ENCODE results near the gene FXN. TPM values are rescaled to one million over a fixed set of nuclear protein-coding genes. Genes with fewer than 3 reads are reported as not detected.

Gene FXN
- total and polyA plus RNA-seq, 4 donors = 4.7 to 41.7 (median 23.9) TPM

GRCh38 chr9:69122082-69122548 is 86.6 kb downstream of the FXN start (continued):
- no peak for TF ChIP-seq MAX (IDR thresholded peaks at IDR 0.05)
- peak; percentile 70 for TF ChIP-seq TAF1 (conservative IDR thresholded peaks at IDR 0.05)

- no peaks in the 10 kb centered on the region for H3K36me3 ChIP-seq (ENCODE audit: control insufficient read depth in 4 of 4, insufficient read depth in 3 of 4, low read depth in 1 of 4, low read length in 3 of 4)
- peak overlapping the region; percentile 54 to 87 for H3K9ac ChIP-seq (ENCODE audit: low read depth in 1 of 2, low read length in 2 of 2)
- 20% methylated on average over 16 of the region's 16 CpGs for WGBS
- peaks cover 0 to 17% (median 7%) of the 10 kb centered on the region in 4 donors for H3K4me1 ChIP-seq (ENCODE audit: control insufficient read depth in 4 of 4, insufficient read depth in 4 of 4, low read length in 3 of 4)
- no peaks in the 10 kb centered on the region for H3K27me3 ChIP-seq (ENCODE audit: control insufficient read depth in 4 of 4, insufficient read depth in 4 of 4, low read length in 3 of 4)
- DNase-seq (ENCODE audit: low spot score) = no peak
- H3K4me3 ChIP-seq (ENCODE audit: low read depth in 1 of 3, low read length in 3 of 3) = peak overlapping the region; percentile 84 to 86 (median 84)
- no peak for TF ChIP-seq TAF1 (conservative IDR thresholded peaks at IDR 0.05)
- no peak for TF ChIP-seq GABPA (IDR thresholded peaks at IDR 0.05 in 1 of 2, conservative IDR thresholded peaks at IDR 0.05 in 1 of 2)
- TF ChIP-seq YY1 (IDR thresholded peaks at IDR 0.05) = no peak
- TF ChIP-seq HNF4G (IDR thresholded peaks at IDR 0.05) = no peak
- no peak for TF ChIP-seq FOXA2 (IDR thresholded peaks at IDR 0.05)
- TF ChIP-seq ATF3 (IDR thresholded peaks at IDR 0.05) = no peak
- TF ChIP-seq FOXA1 (IDR thresholded peaks at IDR 0.05) = no peak
- no peak for TF ChIP-seq RAD21 (IDR thresholded peaks at IDR 0.05)
- peak; percentile 23 for TF ChIP-seq NR2F2 (IDR thresholded peaks at IDR 0.05)
- no peak for TF ChIP-seq ZBTB33 (IDR thresholded peaks at IDR 0.05)
- TF ChIP-seq HNF4A (conservative IDR thresholded peaks at IDR 0.05) = peak; percentile 13 to 21
- TF ChIP-seq CTCF (IDR thresholded peaks at IDR 0.05; ENCODE audit: low read depth, low read length, missing input control) = no peak
- peak; percentile 23 to 36 for TF ChIP-seq RXRA (IDR thresholded peaks at IDR 0.05)
- no peak for TF ChIP-seq MAX (IDR thresholded peaks at IDR 0.05)
- no peaks in the 10 kb centered on the region for H3K9me3 ChIP-seq (ENCODE audit: control insufficient read depth in 4 of 4, low read length in 3 of 4)
- H3K27ac ChIP-seq (ENCODE audit: low read depth in 1 of 2, low read length in 2 of 2) = peak overlapping the region; percentile 85 to 89
Observed at GRCh38 chr9:69122549-69123141, 87.1 kb downstream of the FXN start.
